HCT116 (cell line): ENCODE measurements around the gene PICK1. TPM values are rescaled to one million over a fixed set of nuclear protein-coding genes. Genes with fewer than 3 reads are reported as not detected.

Source experiments
- ATAC-seq: fragments of 200-7000 bp; cut with Tn5 transposase; 2 replicates; pipeline ENCODE4 v1.9.1; 2020; ENCODE audit warnings: mild to moderate bottlenecking, moderate library complexity
- BruUV-seq: library from RNA; stranded (reverse); fragments of 400-500 nt; replicated peaks from 2 replicates; lab custom pipeline; 2021; lab: Mats Ljungman, UMichigan
- CTCF ChIA-PET: fragments of 300-600 bp; sonication (Branson Sonifier 250); formaldehyde crosslinking; loops from one replicate; lab custom pipeline; 2021; ENCODE audit warnings: antibody characterized with exemption; lab: Charles Lee
- POLR2A ChIA-PET: fragments of 300-600, 350-600 bp; sonication (Branson Sonifier 250); formaldehyde crosslinking; loops from one replicate; lab custom pipeline; 2021; ENCODE audit warnings: antibody characterized with exemption; lab: Charles Lee
- RAD21 ChIA-PET, 2 experiments: fragments of 300-600 bp; sonication (Branson Sonifier 250); formaldehyde crosslinking; loops; one replicate each; lab custom pipeline; 2023; ENCODE audit warnings: low total read pairs in 2 of 2; ENCODE audit not compliant: uncharacterized antibody in 2 of 2, unreplicated experiment in 2 of 2, low non-redundant PET in 1 of 2; lab: Charles Lee
- DNase-seq: peaks from one replicate; pipeline ENCODE4 v3.0.0-alpha.2; 2010; ENCODE audit warnings: low read depth, low spot score
- H2AFZ ChIP-seq: fragments of 200-600 bp; shearing (Covaris generic), sonication (generic); 2 replicates; pipeline ENCODE4 v1.6.1; 2017; ENCODE audit warnings: low read depth, mixed run types, mixed read lengths, antibody characterized with exemption, low read length; ENCODE audit not compliant: poor library complexity, severe bottlenecking
- H3K27ac ChIP-seq: 2 replicates; pipeline ENCODE4 v1.5.1; 2012; ENCODE audit warnings: low read depth, low read length
- H3K27me3 ChIP-seq: fragments of 200-600 bp; sonication (generic); 2 replicates; pipeline ENCODE4 v1.6.1; 2016; ENCODE audit warnings: mixed run types, low read length, mixed read lengths; ENCODE audit not compliant: insufficient read depth
- H3K36me3 ChIP-seq, 2 experiments: fragments of 200-500 bp in 1 of 2; fragments of 200-600 bp in 1 of 2; sonication (Bioruptor generic) in 1 of 2; sonication (generic) in 1 of 2; 2 replicates each; pipeline versions ENCODE4 v1.5.1 to v1.6.1; 2014 to 2016; ENCODE audit warnings: low read length in 2 of 2, inconsistent platforms in 1 of 2, mixed read lengths in 1 of 2, mixed run types in 1 of 2; ENCODE audit not compliant: insufficient read depth in 2 of 2, control insufficient read depth in 1 of 2
- H3K4me1 ChIP-seq, 2 experiments: fragments of 200-600 bp in 1 of 2; sonication (generic) in 1 of 2; 2 replicates each; pipeline versions ENCODE4 v1.5.1 to v1.6.1; 2012 to 2017; ENCODE audit warnings: low read length in 2 of 2, inconsistent platforms in 1 of 2, mild to moderate bottlenecking in 1 of 2, mixed read lengths in 1 of 2, mixed run types in 1 of 2, moderate library complexity in 1 of 2; ENCODE audit not compliant: insufficient read depth in 2 of 2, control insufficient read depth in 1 of 2
- H3K4me2 ChIP-seq: fragments of 200-600 bp; sonication (generic); 2 replicates; pipeline ENCODE4 v1.6.1; 2017; ENCODE audit warnings: mixed run types, low read length, mixed read lengths
- H3K4me3 ChIP-seq, 2 experiments: fragments of 200-600 bp in 1 of 2; sonication (generic) in 1 of 2; replicated peaks in 1 of 2; 2 replicates each; pipeline ENCODE4 v1.5.1; 2011 to 2016; ENCODE audit warnings: low read length in 2 of 2, control low read depth in 1 of 2, low read depth in 1 of 2, mild to moderate bottlenecking in 1 of 2, mixed read lengths in 1 of 2, mixed run types in 1 of 2
- H3K79me2 ChIP-seq: fragments of 200-600 bp; sonication (generic); 2 replicates; pipeline ENCODE4 v1.6.1; 2017; ENCODE audit warnings: mild to moderate bottlenecking, mixed run types, low read length, moderate library complexity, mixed read lengths; ENCODE audit not compliant: insufficient read depth
- H3K9ac ChIP-seq: fragments of 200-600 bp; sonication (generic); 2 replicates; pipeline ENCODE4 v1.6.1; 2016; ENCODE audit warnings: low read length, mixed read lengths
- H3K9me2 ChIP-seq: fragments of 200-600 bp; sonication (generic), shearing (Covaris generic); 2 replicates; pipeline ENCODE4 v1.6.1; 2017; ENCODE audit warnings: mixed run types, mild to moderate bottlenecking, moderate library complexity; ENCODE audit not compliant: insufficient read depth
- H3K9me3 ChIP-seq, 2 experiments: fragments of 200-500 bp in 1 of 2; fragments of 200-600 bp in 1 of 2; sonication (Bioruptor generic) in 1 of 2; sonication (generic) in 1 of 2; 2 replicates each; pipeline ENCODE4 v1.6.1; 2014 to 2017; ENCODE audit warnings: low read length in 2 of 2, mixed read lengths in 2 of 2, inconsistent platforms in 1 of 2, low read depth in 1 of 2, mild to moderate bottlenecking in 1 of 2, mixed run types in 1 of 2, moderate library complexity in 1 of 2; ENCODE audit not compliant: control insufficient read depth in 1 of 2, insufficient read depth in 1 of 2
- H4K20me1 ChIP-seq: fragments of 200-600 bp; sonication (generic), shearing (Covaris generic); 2 replicates; pipeline ENCODE4 v1.6.1; 2017; ENCODE audit warnings: mixed run types, mild to moderate bottlenecking, moderate library complexity; ENCODE audit not compliant: insufficient read depth
- CEBPB ChIP-seq: IDR thresholded peaks from 2 replicates; pipeline ENCODE4 v1.6.1; 2012; ENCODE audit warnings: low read depth
- EGR1 ChIP-seq: IDR thresholded peaks from 2 replicates; pipeline ENCODE4 v1.6.1; 2012; ENCODE audit warnings: low read depth
- ELF1 ChIP-seq: IDR thresholded peaks from 2 replicates; pipeline ENCODE4 v1.6.1; 2012; ENCODE audit warnings: low read depth, borderline replicate concordance
- EZH2 ChIP-seq: fragments of 200-600 bp; sonication (generic); IDR thresholded peaks from 2 replicates; pipeline ENCODE4 v1.6.1; 2017; ENCODE audit warnings: antibody characterized with exemption, mixed run types
- FOSL1 ChIP-seq: IDR thresholded peaks from 2 replicates; pipeline ENCODE4 v1.6.1; 2012; ENCODE audit warnings: low read depth
- POLR2A ChIP-seq: IDR thresholded peaks from 2 replicates; pipeline ENCODE4 v1.7.0; 2011; ENCODE audit warnings: borderline replicate concordance; ENCODE audit not compliant: insufficient read depth, insufficient read length; ENCODE audit errors: extremely low read depth
- RAD21 ChIP-seq: IDR thresholded peaks from 2 replicates; pipeline ENCODE4 v1.6.1; 2012; ENCODE audit warnings: low read depth, mild to moderate bottlenecking
- SRF ChIP-seq: IDR thresholded peaks from 2 replicates; pipeline ENCODE4 v1.6.1; 2012; ENCODE audit warnings: low read depth
- ZNF274 ChIP-seq: fragments of 200-500 bp; sonication (Bioruptor generic); IDR thresholded peaks from 2 replicates; pipeline ENCODE4 v1.6.1; 2014; ENCODE audit warnings: mild to moderate bottlenecking, low read depth, low read length, inconsistent platforms
- intact Hi-C: fragments of 100-400 bp; cut with micrococcal nuclease; formaldehyde crosslinking; loops from 2 replicates; pipeline ENCODE4 v1.10.0; 2022
- total RNA-seq: library from RNA; stranded (reverse); gene quantifications from one replicate; pipeline ENCODE4 v1.2.1, GENCODE V29; 2021; ENCODE audit not compliant: unreplicated experiment
- TF ChIP-seq, protein P1 (sequence below): IDR thresholded peaks from 2 replicates; pipeline ENCODE4 v1.6.1; 2012

PICK1 gene
- total RNA-seq, 1 experiment from 2014 or later, result 40.0 TPM

DNA sequence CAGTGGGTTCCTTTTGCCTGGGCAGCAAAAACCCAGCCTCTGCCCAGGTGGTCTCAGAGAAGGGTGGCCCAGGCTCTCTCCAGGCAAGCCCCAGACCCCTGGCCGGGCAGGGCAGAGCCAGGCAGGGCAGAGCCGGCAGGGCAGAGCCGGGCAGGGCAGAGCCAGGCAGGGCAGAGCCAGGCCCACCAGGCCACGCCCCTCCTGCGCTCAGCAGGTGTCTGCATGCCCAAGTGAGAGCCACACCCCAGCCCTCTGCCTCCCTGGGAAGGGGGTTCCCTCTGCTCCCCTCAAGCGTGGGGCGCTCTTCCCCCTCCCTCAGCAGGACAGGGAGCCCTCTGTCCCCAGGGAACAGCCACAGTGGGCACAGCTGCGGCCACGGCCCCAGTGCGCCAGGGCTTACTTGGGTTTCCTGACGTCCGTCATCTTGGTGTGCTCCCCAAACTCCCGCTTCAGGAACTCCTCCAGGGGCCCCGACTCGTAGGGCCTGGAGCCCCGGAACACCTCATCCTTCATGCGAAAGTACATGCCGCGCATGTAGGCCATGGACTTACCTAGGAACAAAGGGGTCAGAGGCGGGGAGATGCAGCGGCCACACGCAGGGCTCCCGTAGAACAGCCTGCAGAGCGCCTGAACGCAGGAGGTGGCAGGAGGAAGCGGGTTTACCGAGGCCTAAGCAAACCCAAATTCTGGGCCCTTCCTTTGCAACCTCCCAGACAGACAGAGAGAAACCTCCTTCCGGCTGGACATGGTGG, 63.3 kb downstream of the PICK1 start:
- Histone ChIP-seq H3K4me2 (0 out of 2 replicates have a peak overlapping the region, but pooled peaks have one; percentile 17), H3K9me2 (no peaks in the 10 kb centered on the region)
- no TSS peak for BruUV-seq
- TF ChIP-seq, protein P1, sequence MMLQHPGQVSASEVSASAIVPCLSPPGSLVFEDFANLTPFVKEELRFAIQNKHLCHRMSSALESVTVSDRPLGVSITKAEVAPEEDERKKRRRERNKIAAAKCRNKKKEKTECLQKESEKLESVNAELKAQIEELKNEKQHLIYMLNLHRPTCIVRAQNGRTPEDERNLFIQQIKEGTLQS, result no peak
- no peak for TF ChIP-seq SRF
- no peak for TF ChIP-seq ZNF274
- no peak for TF ChIP-seq POLR2A
- TF ChIP-seq ELF1, result no peak
- TF ChIP-seq FOSL1, result no peak
- no peak for TF ChIP-seq RAD21
- TF ChIP-seq CEBPB, result no peak
- no peak for TF ChIP-seq EZH2
- TF ChIP-seq, all 23 proteins: peak for 0
- RAD21 ChIA-PET, result no interaction called here
- Histone ChIP-seq H3K9ac (no peak overlapping the region), H3K36me3 (no peaks in the 10 kb centered on the region), H3K4me1 (peaks cover 13 to 16% of the 10 kb centered on the region in 2 experiments), H3K9me3 (no peaks in the 10 kb centered on the region), H3K4me3 (no peak overlapping the region), H3K79me2 (no peaks in the 10 kb centered on the region), H3K27ac (no peak overlapping the region), H4K20me1 (no peaks in the 10 kb centered on the region), H3K27me3 (no peaks in the 10 kb centered on the region), H2AFZ (no peak overlapping the region)
- CTCF ChIA-PET, result no interaction called here
- ATAC-seq (peak; percentile 61), DNase-seq (no peak)
- POLR2A ChIA-PET, result no interaction called here
- intact Hi-C loops, result no loop called here

DNA sequence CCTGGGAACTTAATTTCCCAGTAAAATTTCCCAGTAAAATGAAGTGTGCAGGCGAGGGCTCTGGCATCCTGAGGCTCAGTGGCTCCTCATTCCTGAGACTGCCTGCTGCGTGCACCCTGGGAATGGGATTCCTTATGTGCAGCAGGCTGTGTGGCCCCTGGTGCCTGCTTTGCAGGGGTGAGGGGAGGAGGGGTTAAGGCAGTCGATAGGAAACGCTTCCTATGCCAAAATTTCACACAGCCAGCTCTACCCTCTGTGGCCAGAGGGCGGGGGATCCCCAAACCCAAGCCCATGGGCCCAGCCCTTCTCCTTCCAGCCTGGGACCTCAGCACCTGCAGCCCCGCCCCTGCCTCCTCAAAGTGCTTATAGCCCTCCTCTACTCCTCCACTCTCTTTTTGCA, 65.4 kb downstream of the PICK1 start:
- no peak for DNase-seq
- Histone ChIP-seq H3K36me3 (no peaks in the 10 kb centered on the region), H3K4me2 (no peak overlapping the region), H3K9me3 (no peaks in the 10 kb centered on the region), H3K79me2 (no peaks in the 10 kb centered on the region), H3K9me2 (no peaks in the 10 kb centered on the region), H3K27me3 (no peaks in the 10 kb centered on the region), H3K4me3 (no peak overlapping the region), H4K20me1 (no peaks in the 10 kb centered on the region), H3K9ac (no peak overlapping the region), H3K4me1 (peaks cover 13 to 16% of the 10 kb centered on the region in 2 experiments), H3K27ac (no peak overlapping the region), H2AFZ (no peak overlapping the region)
- CTCF ChIA-PET, result interaction anchor here (0.5 kb wide), 1 partner anchor 81 kb away, joined by 3 read pairs; no protein-coding TSS in a partner anchor
- RAD21 ChIA-PET, result no interaction called here
- BruUV-seq, result no TSS peak
- intact Hi-C loops, result no loop called here
- no peak for TF ChIP-seq EGR1
- POLR2A ChIA-PET, result no interaction called here
- 0 out of 2 replicates have a peak, but pooled peaks have one; percentile 21 for ATAC-seq
